ENCODE results near the gene GNA14.

Gene GNA14

DNA sequence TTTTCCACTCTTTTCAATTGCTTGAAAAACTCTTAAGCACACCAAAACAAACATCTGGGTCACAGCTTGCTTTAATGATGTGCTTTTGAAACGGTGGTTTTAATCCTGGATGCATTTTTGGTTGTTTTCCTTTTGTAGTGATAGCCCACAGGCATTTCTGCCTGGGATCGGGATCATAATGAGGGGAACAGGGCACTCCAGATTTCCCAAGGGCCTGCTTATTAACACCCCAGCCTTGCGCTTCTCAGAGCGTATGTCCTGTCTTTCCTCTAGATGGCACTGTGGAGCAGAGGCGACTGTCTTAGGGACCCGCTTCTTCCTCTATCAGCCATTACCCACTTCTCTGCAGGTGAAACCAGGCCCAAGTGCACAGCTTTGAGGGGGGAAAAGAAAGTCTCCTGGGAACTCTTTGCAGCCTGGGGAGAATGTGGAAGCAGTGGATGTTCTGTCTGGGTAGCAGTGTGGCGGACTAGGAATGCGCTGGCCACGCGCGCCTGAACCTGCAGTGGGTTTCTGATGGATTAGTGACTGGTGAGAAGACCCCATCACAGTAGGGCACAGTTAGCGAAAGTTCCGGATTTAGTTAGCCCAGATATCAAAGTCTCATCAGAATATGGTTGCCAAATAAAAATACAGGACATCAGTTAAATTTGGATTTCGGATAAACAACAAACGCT, 190.1 kb downstream of the GNA14 start:
- in situ Hi-C loops (cut with MboI; ENCODE audit: low pct_unique_long_range_greater_than_20kb, low sequenced_read_pairs, unreplicated experiment) = loop anchor here (25.0 kb wide), 1 partner anchor 279 kb away; no protein-coding TSS in a partner anchor
- TF ChIP-seq, protein P1, sequence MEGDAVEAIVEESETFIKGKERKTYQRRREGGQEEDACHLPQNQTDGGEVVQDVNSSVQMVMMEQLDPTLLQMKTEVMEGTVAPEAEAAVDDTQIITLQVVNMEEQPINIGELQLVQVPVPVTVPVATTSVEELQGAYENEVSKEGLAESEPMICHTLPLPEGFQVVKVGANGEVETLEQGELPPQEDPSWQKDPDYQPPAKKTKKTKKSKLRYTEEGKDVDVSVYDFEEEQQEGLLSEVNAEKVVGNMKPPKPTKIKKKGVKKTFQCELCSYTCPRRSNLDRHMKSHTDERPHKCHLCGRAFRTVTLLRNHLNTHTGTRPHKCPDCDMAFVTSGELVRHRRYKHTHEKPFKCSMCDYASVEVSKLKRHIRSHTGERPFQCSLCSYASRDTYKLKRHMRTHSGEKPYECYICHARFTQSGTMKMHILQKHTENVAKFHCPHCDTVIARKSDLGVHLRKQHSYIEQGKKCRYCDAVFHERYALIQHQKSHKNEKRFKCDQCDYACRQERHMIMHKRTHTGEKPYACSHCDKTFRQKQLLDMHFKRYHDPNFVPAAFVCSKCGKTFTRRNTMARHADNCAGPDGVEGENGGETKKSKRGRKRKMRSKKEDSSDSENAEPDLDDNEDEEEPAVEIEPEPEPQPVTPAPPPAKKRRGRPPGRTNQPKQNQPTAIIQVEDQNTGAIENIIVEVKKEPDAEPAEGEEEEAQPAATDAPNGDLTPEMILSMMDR (IDR thresholded peaks at IDR 0.05; ENCODE audit: extremely low read depth, insufficient read depth, missing control alignments) = peak; percentile 88
- DNase-seq (ENCODE audit: low spot score) = peak; percentile 76

DNA sequence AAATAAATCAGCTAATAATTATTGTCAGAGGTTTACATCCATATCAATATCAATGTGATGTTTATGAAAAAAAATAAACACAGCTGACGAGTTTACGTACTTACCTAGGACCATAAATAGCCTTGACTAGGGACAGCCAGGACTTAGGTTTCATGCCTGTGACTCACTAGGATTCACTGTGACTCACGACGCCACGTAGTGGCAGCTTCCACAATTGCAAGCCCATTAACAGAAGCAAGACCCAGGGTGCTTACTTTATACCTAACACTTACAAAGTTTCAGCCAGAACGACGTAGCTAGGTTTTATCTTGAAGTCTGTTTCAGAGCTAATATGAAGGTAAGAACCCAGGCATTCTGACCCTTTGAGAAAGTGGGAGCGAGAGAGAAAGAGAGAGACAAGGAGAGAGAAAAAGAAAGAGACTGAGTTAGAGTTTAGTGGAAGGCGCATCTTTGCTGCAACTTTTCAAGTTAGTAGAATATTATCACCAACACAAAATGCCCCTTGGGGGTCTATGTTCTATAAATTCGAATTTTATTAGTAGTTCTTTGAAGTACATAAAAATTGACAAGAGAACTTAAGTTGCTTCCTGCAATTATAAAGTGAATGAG, 191.2 kb downstream of the GNA14 start:
- DNase-seq (ENCODE audit: low spot score) = peak; percentile 81
- TF ChIP-seq, protein P1 (IDR thresholded peaks at IDR 0.05; ENCODE audit: extremely low read depth, insufficient read depth, missing control alignments) = peak; percentile 84
- in situ Hi-C loops (cut with MboI; ENCODE audit: low pct_unique_long_range_greater_than_20kb, low sequenced_read_pairs, unreplicated experiment) = loop anchor here (25.0 kb wide), 1 partner anchor 280 kb away; no protein-coding TSS in a partner anchor

DNA sequence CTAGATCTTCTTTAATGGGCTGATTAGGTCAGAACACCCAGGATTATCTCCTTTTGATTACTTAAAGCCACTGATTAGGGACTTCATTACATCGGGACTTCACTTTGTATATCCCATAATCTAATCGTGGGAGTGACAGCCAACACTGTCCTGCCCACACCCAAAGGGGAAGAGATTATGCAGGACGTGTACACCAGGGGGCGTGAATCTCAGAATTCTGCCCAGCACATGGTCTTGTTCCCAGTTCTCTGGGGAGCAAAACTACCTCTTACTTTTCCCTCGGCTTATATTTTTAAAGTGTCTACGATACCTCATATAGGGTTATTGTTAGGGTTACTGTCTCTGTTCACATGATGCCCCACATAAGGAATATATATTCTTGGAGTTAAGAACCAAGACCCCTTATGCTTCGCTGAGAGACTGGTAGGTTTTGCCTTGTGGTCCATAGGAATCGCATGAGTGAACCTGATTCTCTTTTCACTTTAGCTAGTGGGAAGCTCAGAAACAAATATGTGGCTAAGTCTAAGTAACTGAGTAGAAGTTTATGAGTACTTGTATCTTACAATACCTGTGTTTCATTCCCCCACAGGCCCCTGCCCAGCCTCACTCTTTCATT, 192.7 kb downstream of the GNA14 start:
- DNase-seq (ENCODE audit: low spot score) = peak; percentile 45
- TF ChIP-seq, protein P1 (IDR thresholded peaks at IDR 0.05; ENCODE audit: extremely low read depth, insufficient read depth, missing control alignments) = peak; percentile 52
- in situ Hi-C loops (cut with MboI; ENCODE audit: low pct_unique_long_range_greater_than_20kb, low sequenced_read_pairs, unreplicated experiment) = loop anchor here (25.0 kb wide), 1 partner anchor 282 kb away; no protein-coding TSS in a partner anchor

DNA sequence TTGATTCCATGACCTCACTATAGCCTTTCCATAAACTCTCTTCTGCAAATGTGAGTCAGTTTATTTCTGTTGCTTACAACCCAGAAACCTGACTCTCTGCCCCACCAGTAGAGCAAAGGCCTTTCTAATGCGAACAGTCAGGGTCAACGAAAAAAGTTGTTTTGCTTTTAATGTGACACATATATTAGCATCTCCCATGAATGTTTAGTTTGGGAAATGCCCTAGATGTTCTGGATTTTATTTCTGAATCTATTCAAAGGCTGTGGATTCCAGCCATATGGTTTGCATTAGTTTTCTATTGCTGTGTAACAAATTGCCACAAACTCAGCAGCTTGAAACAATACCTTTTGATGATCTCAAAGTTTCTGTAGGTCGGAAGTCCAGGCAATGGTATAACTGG, 193.5 kb downstream of the GNA14 start:
- no peak for DNase-seq (ENCODE audit: low spot score)
- in situ Hi-C loops (cut with MboI; ENCODE audit: low pct_unique_long_range_greater_than_20kb, low sequenced_read_pairs, unreplicated experiment) = loop anchor here (25.0 kb wide), 1 partner anchor 283 kb away; no protein-coding TSS in a partner anchor
- TF ChIP-seq, protein P1 (IDR thresholded peaks at IDR 0.05; ENCODE audit: extremely low read depth, insufficient read depth, missing control alignments) = no peak

DNA sequence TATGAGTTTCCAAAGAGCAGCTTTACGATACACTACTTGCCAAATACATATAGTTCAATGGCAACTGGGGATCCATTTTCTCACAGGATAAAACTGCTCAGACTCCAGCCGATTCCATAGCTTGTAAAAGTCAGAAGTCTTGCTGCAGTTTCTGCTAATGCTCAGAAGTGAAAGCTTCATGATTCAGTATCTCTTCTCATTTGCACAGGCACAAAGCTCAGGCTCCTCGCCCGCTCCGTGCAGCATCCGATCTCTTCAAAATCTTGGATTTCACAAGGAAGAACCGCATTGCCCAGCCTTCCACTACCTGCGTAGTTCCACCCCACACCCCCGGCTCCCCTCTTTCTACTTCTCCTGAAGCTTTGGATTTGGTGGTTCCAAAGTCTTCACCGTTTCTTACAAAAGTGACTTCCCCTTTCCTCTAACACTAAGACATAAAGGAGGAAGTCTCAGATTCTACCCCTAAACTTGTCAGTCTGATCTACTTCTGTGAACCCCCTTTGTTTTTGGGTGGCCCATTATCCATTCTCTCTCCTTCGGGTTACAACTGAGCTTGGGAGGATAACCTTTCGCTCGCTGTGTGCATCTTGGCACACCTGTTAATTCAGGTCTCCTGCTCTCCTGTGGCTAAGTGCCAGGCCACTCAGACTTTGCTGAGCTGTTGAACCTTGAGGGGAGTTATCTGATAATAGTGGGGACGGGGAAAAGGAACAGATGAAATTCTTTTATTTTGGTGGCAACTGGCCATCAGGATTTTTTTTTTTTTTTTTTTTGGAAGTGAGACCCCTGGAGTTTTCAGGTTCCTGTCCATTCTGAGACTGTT, 194.1 kb downstream of the GNA14 start:
- no peak for DNase-seq (ENCODE audit: low spot score)
- TF ChIP-seq, protein P1 (IDR thresholded peaks at IDR 0.05; ENCODE audit: extremely low read depth, insufficient read depth, missing control alignments) = no peak
- in situ Hi-C loops (cut with MboI; ENCODE audit: low pct_unique_long_range_greater_than_20kb, low sequenced_read_pairs, unreplicated experiment) = loop anchor here (25.0 kb wide), 1 partner anchor 283 kb away; no protein-coding TSS in a partner anchor

DNA sequence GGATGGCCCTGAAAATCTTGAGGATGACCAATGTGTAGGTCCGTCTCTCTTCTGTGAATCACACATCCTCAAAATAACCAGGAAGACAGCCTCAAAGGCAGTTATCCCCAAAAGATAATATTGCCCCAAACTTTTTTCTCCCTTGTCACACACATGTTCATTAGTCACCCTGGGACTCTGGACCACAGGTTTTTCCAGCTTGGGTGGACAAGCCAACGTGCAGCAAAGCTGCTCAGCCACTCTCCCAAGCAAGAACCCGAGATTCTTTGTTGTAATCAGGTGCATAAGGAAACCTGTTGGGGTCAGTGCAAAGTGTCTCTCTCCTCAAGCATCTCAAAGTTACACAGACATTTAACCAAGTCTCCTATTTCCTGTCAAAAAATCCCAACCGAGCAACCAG, 196.6 kb downstream of the GNA14 start:
- DNase-seq (ENCODE audit: low spot score) = no peak
- TF ChIP-seq, protein P1 (IDR thresholded peaks at IDR 0.05; ENCODE audit: extremely low read depth, insufficient read depth, missing control alignments) = no peak
- in situ Hi-C loops (cut with MboI; ENCODE audit: low pct_unique_long_range_greater_than_20kb, low sequenced_read_pairs, unreplicated experiment) = loop anchor here (25.0 kb wide), 1 partner anchor 286 kb away; no protein-coding TSS in a partner anchor
